ENCODE measurements around the gene BCAP31. TPM values are rescaled to one million over a fixed set of nuclear protein-coding genes. Genes with fewer than 3 reads are reported as not detected.
A peak's percentile ranks its signal among the peaks of the same experiment; 100 is the strongest.
"Not testable (repeated sequence)": the region's sequence is repeated elsewhere in the genome, so short reads cannot be mapped to it uniquely, and the experiment has no call there.

BCAP31 gene
- total RNA-seq, 1 experiment from 2014 or later, result 138 TPM

GRCh38 chrX:153692003-153692402 is 32.2 kb downstream of the BCAP31 start:
- no peak overlapping the region for H2BK5ac ChIP-seq (ENCODE audit: insufficient read length, low read length)
- H3K4me1 ChIP-seq (ENCODE audit: insufficient read depth, low read length), result no peaks in the 10 kb centered on the region; the same call in 1 of the 2 replicates
- no peaks in the 10 kb centered on the region for H3K27me3 ChIP-seq (ENCODE audit: insufficient read depth, low read length)
- Mint-ChIP-seq H3K4me3 (no peak overlapping the region), H3K27me3 (ENCODE audit: low read depth) (no peaks in the 10 kb centered on the region), H3K4me1 (peaks cover 0 to 8% of the 10 kb centered on the region in 2 experiments; a peak in 2 of 4 replicates), H3K27ac (peak overlapping the region in 1 of 3 experiments; percentile 92; a peak in 1 of 7 replicates), H3K36me3 (ENCODE audit: insufficient read depth in 1 of 3, low read depth in 3 of 3) (peaks cover 18 to 50% (median 47%) of the 10 kb centered on the region in 3 experiments; a peak in 6 of 7 replicates), H3K9me3 (peaks cover 28 to 57% of the 10 kb centered on the region in 2 experiments)
- H3K4me2 ChIP-seq (ENCODE audit: insufficient read depth, insufficient read length, low read length), result no peak overlapping the region
- H4K91ac ChIP-seq (ENCODE audit: insufficient read length, low read depth, low read length), result no peak overlapping the region
- no peak overlapping the region for H2AK5ac ChIP-seq (ENCODE audit: insufficient read length, low read length)
- H3T11ph ChIP-seq (ENCODE audit: low read length), result no peak overlapping the region
- H2AFZ ChIP-seq (ENCODE audit: low read length), result no peak overlapping the region
- H4K8ac ChIP-seq (replicated peaks; ENCODE audit: insufficient read length, low read depth, low read length), result no peak overlapping the region
- no peak overlapping the region for H2BK20ac ChIP-seq (ENCODE audit: low read depth, low read length, poor library complexity, severe bottlenecking)
- H3K27ac ChIP-seq (ENCODE audit: insufficient read length, low read depth, low read length), result no peak overlapping the region
- H4K20me1 ChIP-seq (ENCODE audit: control insufficient read depth, insufficient read depth, insufficient read length), result peaks cover 5% of the 10 kb centered on the region
- no peak overlapping the region for H3K4ac ChIP-seq (ENCODE audit: low read depth, low read length)
- H2BK12ac ChIP-seq (ENCODE audit: insufficient read length, low read depth, low read length), result no peak overlapping the region
- H3K23me2 ChIP-seq (ENCODE audit: insufficient read length, low read depth, low read length, poor library complexity, severe bottlenecking), result no peaks in the 10 kb centered on the region
- H3K18ac ChIP-seq (ENCODE audit: insufficient read length, low read depth, low read length), result no peak overlapping the region
- no CpG with 5 or more reads among the region's 4 CpGs for WGBS (ENCODE audit: extremely low coverage, insufficient read length, low lambda C conversion rate)
- no peak for DNase-seq
- H3K14ac ChIP-seq (ENCODE audit: insufficient read depth, low read length), result no peak overlapping the region
- no peak overlapping the region for H3K56ac ChIP-seq (ENCODE audit: insufficient read length, low read depth, low read length)
- H3K9me3 ChIP-seq (ENCODE audit: control insufficient read depth, low read depth, low read length), result no peaks in the 10 kb centered on the region
- no peak overlapping the region for H4K5ac ChIP-seq (ENCODE audit: insufficient read length, low read depth, low read length)
- no peaks in the 10 kb centered on the region; the same call in 1 of the 2 replicates for H3K79me2 ChIP-seq (ENCODE audit: insufficient read depth, low read length)
- no peak overlapping the region for H2BK120ac ChIP-seq (ENCODE audit: low read depth, low read length, poor library complexity, severe bottlenecking)
- H3K79me1 ChIP-seq (ENCODE audit: insufficient read depth, low read depth, low read length, poor library complexity, severe bottlenecking), result no peaks in the 10 kb centered on the region
- TF ChIP-seq, protein P1, sequence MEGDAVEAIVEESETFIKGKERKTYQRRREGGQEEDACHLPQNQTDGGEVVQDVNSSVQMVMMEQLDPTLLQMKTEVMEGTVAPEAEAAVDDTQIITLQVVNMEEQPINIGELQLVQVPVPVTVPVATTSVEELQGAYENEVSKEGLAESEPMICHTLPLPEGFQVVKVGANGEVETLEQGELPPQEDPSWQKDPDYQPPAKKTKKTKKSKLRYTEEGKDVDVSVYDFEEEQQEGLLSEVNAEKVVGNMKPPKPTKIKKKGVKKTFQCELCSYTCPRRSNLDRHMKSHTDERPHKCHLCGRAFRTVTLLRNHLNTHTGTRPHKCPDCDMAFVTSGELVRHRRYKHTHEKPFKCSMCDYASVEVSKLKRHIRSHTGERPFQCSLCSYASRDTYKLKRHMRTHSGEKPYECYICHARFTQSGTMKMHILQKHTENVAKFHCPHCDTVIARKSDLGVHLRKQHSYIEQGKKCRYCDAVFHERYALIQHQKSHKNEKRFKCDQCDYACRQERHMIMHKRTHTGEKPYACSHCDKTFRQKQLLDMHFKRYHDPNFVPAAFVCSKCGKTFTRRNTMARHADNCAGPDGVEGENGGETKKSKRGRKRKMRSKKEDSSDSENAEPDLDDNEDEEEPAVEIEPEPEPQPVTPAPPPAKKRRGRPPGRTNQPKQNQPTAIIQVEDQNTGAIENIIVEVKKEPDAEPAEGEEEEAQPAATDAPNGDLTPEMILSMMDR (conservative IDR thresholded peaks at IDR 0.05), result no peak
- no peak overlapping the region for H2BK15ac ChIP-seq (ENCODE audit: low read depth, low read length)
- no peak overlapping the region for H3K23ac ChIP-seq (ENCODE audit: insufficient read length, low read depth, low read length)
- no peak overlapping the region for H3K9ac ChIP-seq (ENCODE audit: extremely low read depth, insufficient read length, low read length)

- not testable (repeated sequence) for H4K20me1 ChIP-seq (ENCODE audit: control insufficient read depth, insufficient read depth, insufficient read length); H3K18ac ChIP-seq (ENCODE audit: insufficient read length, low read depth, low read length); H3K27me3 Mint-ChIP-seq (ENCODE audit: low read depth); H2BK12ac ChIP-seq (ENCODE audit: insufficient read length, low read depth, low read length); H4K91ac ChIP-seq (ENCODE audit: insufficient read length, low read depth, low read length); H2BK120ac ChIP-seq (ENCODE audit: low read depth, low read length, poor library complexity, severe bottlenecking); H2BK20ac ChIP-seq (ENCODE audit: low read depth, low read length, poor library complexity, severe bottlenecking); H3K27me3 ChIP-seq (ENCODE audit: insufficient read depth, low read length); H3K79me2 ChIP-seq (ENCODE audit: insufficient read depth, low read length); H3T11ph ChIP-seq (ENCODE audit: low read length); H3K9me3 ChIP-seq (ENCODE audit: control insufficient read depth, low read depth, low read length); H2AFZ ChIP-seq (ENCODE audit: low read length); H3K4me2 ChIP-seq (ENCODE audit: insufficient read depth, insufficient read length, low read length); H3K23me2 ChIP-seq (ENCODE audit: insufficient read length, low read depth, low read length, poor library complexity, severe bottlenecking); H3K9ac ChIP-seq (ENCODE audit: extremely low read depth, insufficient read length, low read length); H3K4ac ChIP-seq (ENCODE audit: low read depth, low read length); H3K4me1 ChIP-seq (ENCODE audit: insufficient read depth, low read length); H3K14ac ChIP-seq (ENCODE audit: insufficient read depth, low read length); H4K5ac ChIP-seq (ENCODE audit: insufficient read length, low read depth, low read length); H3K27ac Mint-ChIP-seq; H3K27ac ChIP-seq (ENCODE audit: insufficient read length, low read depth, low read length); H3K23ac ChIP-seq (ENCODE audit: insufficient read length, low read depth, low read length); H2BK5ac ChIP-seq (ENCODE audit: insufficient read length, low read length); H4K8ac ChIP-seq (replicated peaks; ENCODE audit: insufficient read length, low read depth, low read length); H2AK5ac ChIP-seq (ENCODE audit: insufficient read length, low read length); DNase-seq; H2BK15ac ChIP-seq (ENCODE audit: low read depth, low read length); H3K79me1 ChIP-seq (ENCODE audit: insufficient read depth, low read depth, low read length, poor library complexity, severe bottlenecking); H3K56ac ChIP-seq (ENCODE audit: insufficient read length, low read depth, low read length)
- peak overlapping the region in 1 of 2 experiments; percentile 27; a peak in 4 of 5 replicates for H3K4me3 Mint-ChIP-seq
- peaks cover 22 to 50% (median 49%) of the 10 kb centered on the region in 3 experiments; a peak in 6 of 7 replicates for H3K36me3 Mint-ChIP-seq (ENCODE audit: insufficient read depth in 1 of 3, low read depth in 3 of 3)
- H3K4me1 Mint-ChIP-seq, result peaks cover 6 to 14% of the 10 kb centered on the region in 2 experiments
- H3K9me3 Mint-ChIP-seq, result peaks cover 31 to 60% of the 10 kb centered on the region in 2 experiments
- WGBS (ENCODE audit: extremely low coverage, insufficient read length, low lambda C conversion rate), result no CpG with 5 or more reads among the region's 21 CpGs
Observed at GRCh38 chrX:153691032-153691827, 33.0 kb downstream of the BCAP31 start.
